CD4-positive, alpha-beta memory T cell (primary cell): Measurements from ENCODE around the gene U2AF1L4. TPM values are rescaled to one million over a fixed set of nuclear protein-coding genes. Genes with fewer than 3 reads are reported as not detected.
A peak's percentile ranks its signal among the peaks of the same experiment; 100 is the strongest.

Source experiments
- CTCF ChIA-PET: fragments of 350-600 bp; sonication (Branson Sonifier 250); formaldehyde crosslinking; loops from one replicate; lab custom pipeline; 2021; ENCODE audit warnings: inconsistent platforms; ENCODE audit not compliant: partially characterized antibody; lab: Charles Lee
- POLR2A ChIA-PET: fragments of 350-600 bp; sonication (Branson Sonifier 250); formaldehyde crosslinking; loops from one replicate; lab custom pipeline; 2021; ENCODE audit not compliant: partially characterized antibody; lab: Charles Lee
- DNase-seq, 5 donors: peaks; one replicate each; pipeline versions ENCODE4 v3.0.0 to v3.0.0-alpha.2; 2020 to 2022; ENCODE audit warnings: mixed read lengths in 1 of 5
- H3K27ac ChIP-seq: one replicate; pipeline ENCODE4 v1.7.0; 2013; ENCODE audit warnings: low read depth, low read length
- H3K27me3 ChIP-seq: 2 replicates; pipeline ENCODE4 v1.7.0; 2013; ENCODE audit warnings: mild to moderate bottlenecking, low read length, moderate library complexity; ENCODE audit not compliant: insufficient read depth
- H3K36me3 ChIP-seq: 2 replicates; pipeline ENCODE4 v1.7.0; 2013; ENCODE audit warnings: mild to moderate bottlenecking, low read length, moderate library complexity; ENCODE audit not compliant: insufficient read depth
- H3K4me1 ChIP-seq: 2 replicates; pipeline ENCODE4 v1.7.0; 2013; ENCODE audit warnings: mild to moderate bottlenecking, low read length, moderate library complexity; ENCODE audit not compliant: insufficient read depth
- H3K4me3 ChIP-seq, 2 donors: one replicate each; pipeline ENCODE4 v1.7.0; 2013; ENCODE audit warnings: low read length in 2 of 2, mild to moderate bottlenecking in 1 of 2
- H3K9me3 ChIP-seq, 2 donors: one replicate each; pipeline ENCODE4 v1.7.0; 2013; ENCODE audit warnings: low read length in 2 of 2, control low read depth in 1 of 2; ENCODE audit not compliant: control insufficient read depth in 1 of 2
- H3K27ac Mint-ChIP-seq, 7 donors: one replicate each; pipeline ENCODE4 v1.8.0; 2020 to 2021; ENCODE audit warnings: mixed read lengths in 7 of 7, mild to moderate bottlenecking in 6 of 7, inconsistent platforms in 3 of 7, moderate library complexity in 3 of 7
- H3K27me3 Mint-ChIP-seq, 2 donors: one replicate each; pipeline ENCODE4 v1.8.0; 2020 to 2021; ENCODE audit warnings: mixed read lengths in 2 of 2
- H3K36me3 Mint-ChIP-seq, 2 donors: one replicate each; pipeline ENCODE4 v1.8.0; 2020 to 2021; ENCODE audit warnings: mixed read lengths in 2 of 2, inconsistent platforms in 1 of 2, mild to moderate bottlenecking in 1 of 2
- H3K4me1 Mint-ChIP-seq, 4 donors: one replicate each; pipeline ENCODE4 v1.8.0; 2020 to 2021; ENCODE audit warnings: mixed read lengths in 4 of 4, mild to moderate bottlenecking in 1 of 4
- H3K4me3 Mint-ChIP-seq, 8 donors: one replicate each; pipeline ENCODE4 v1.8.0; 2020 to 2021; ENCODE audit warnings: mixed read lengths in 8 of 8, mild to moderate bottlenecking in 7 of 8, moderate library complexity in 6 of 8, inconsistent platforms in 3 of 8
- H3K9me3 Mint-ChIP-seq, 8 donors: one replicate each; pipeline ENCODE4 v1.8.0; 2020 to 2021; ENCODE audit warnings: mixed read lengths in 8 of 8, mild to moderate bottlenecking in 5 of 8, inconsistent platforms in 3 of 8, moderate library complexity in 1 of 8
- intact Hi-C: fragments of 100-400 bp; cut with micrococcal nuclease; formaldehyde crosslinking; loops from one replicate; pipeline ENCODE4 v1.15.1; 2023
- polyA plus RNA-seq, 2 donors: library from polyadenylated mRNA; unstranded; fragments of 300-500 nt; fragmentation: Illumina TruSeq; gene quantifications; one replicate each; pipeline ENCODE4 v1.2.3, GENCODE V29; 2021
- total RNA-seq, 2 experiments: library from RNA; stranded (reverse); gene quantifications; one replicate each; pipeline ENCODE4 v1.2.3, GENCODE V29; 2021

The U2AF1L4 gene
- total and polyA plus RNA-seq, 4 experiments from 2014 or later = 48.7 to 65.2 (median 55.7) TPM

- Histone ChIP-seq H3K4me1 (peaks cover 36% of the 10 kb centered on the region), H3K27ac (no peak overlapping the region), H3K4me3 (no peak overlapping the region), H3K9me3 (no peaks in the 10 kb centered on the region), H3K27me3 (no peaks in the 10 kb centered on the region), H3K36me3 (peaks cover 23% of the 10 kb centered on the region)
- peaks cover 0 to 3% (median 0%) of the 10 kb centered on the region in 8 donors for H3K9me3 Mint-ChIP-seq
- ChIA-PET POLR2A (interaction anchor here (2.4 to 3.6 kb wide), 4 partner anchors 7 to 16 kb away, joined by 14 to 23 read pairs (median 16); partner anchors contain the start of genes IGFLR1, LIN37, PSENEN and U2AF1L4), CTCF (no interaction called here)
- H3K4me3 Mint-ChIP-seq = peak overlapping the region in 7 of 8 donors; percentile 13 to 61 (median 34)
- H3K36me3 Mint-ChIP-seq = peaks cover 6 to 22% of the 10 kb centered on the region in 2 donors
- DNase-seq = peak; percentile 57 to 69 (median 68)
- H3K27me3 Mint-ChIP-seq = peaks cover 0 to 2% of the 10 kb centered on the region in 2 donors
- intact Hi-C loops = no loop called here
- H3K4me1 Mint-ChIP-seq = peaks cover 17 to 40% (median 27%) of the 10 kb centered on the region in 4 donors
- H3K27ac Mint-ChIP-seq = peak overlapping the region in 4 of 7 donors; percentile 41 to 59 (median 50)
Measured at GRCh38 chr19:35755550-35756376, 10.5 kb upstream of the U2AF1L4 start.

DNA sequence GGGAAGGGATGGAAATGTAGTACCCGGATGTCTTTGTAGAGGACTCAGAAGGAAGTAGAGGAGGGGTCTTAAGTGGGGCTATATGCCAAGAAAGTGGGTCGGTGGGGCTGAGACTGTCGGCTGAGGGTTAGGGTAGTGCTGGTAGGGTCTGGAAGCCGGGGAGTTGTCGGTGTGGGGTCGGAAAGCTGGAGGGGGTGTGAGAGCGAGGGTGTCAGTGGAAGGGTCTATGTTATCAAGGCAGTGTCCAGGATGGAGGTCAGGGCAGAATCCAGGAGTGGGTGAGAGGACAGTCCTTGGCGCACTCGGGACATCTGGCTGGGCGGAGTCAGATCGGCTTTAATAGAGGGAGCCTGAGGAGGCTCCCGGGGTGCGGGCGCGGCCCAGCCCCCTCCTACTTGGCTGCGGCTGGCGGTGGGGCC is 9.9 kb upstream of the U2AF1L4 start:
- Mint-ChIP-seq H3K36me3 (peaks cover 6 to 22% of the 10 kb centered on the region in 2 donors), H3K9me3 (peaks cover 0 to 3% (median 0%) of the 10 kb centered on the region in 8 donors), H3K4me3 (peak overlapping the region in 7 of 8 donors; percentile 13 to 65 (median 40)), H3K4me1 (peaks cover 17 to 40% (median 27%) of the 10 kb centered on the region in 4 donors), H3K27me3 (peaks cover 0 to 2% of the 10 kb centered on the region in 2 donors), H3K27ac (peak overlapping the region in 3 of 7 donors; percentile 27 to 41 (median 32))
- peaks cover 23% of the 10 kb centered on the region for H3K36me3 ChIP-seq
- intact Hi-C loops = no loop called here
- H3K4me1 ChIP-seq = peaks cover 36% of the 10 kb centered on the region
- H3K27me3 ChIP-seq = no peaks in the 10 kb centered on the region
- H3K27ac ChIP-seq = no peak overlapping the region
- DNase-seq = no peak
- ChIA-PET CTCF (no interaction called here), POLR2A (interaction anchor here (2.9 to 3.6 kb wide), 3 partner anchors 10 to 15 kb away, joined by 16 to 23 read pairs (median 16); partner anchors contain the start of genes IGFLR1, PSENEN and U2AF1L4)
- H3K4me3 ChIP-seq = no peak overlapping the region
- no peaks in the 10 kb centered on the region for H3K9me3 ChIP-seq

DNA sequence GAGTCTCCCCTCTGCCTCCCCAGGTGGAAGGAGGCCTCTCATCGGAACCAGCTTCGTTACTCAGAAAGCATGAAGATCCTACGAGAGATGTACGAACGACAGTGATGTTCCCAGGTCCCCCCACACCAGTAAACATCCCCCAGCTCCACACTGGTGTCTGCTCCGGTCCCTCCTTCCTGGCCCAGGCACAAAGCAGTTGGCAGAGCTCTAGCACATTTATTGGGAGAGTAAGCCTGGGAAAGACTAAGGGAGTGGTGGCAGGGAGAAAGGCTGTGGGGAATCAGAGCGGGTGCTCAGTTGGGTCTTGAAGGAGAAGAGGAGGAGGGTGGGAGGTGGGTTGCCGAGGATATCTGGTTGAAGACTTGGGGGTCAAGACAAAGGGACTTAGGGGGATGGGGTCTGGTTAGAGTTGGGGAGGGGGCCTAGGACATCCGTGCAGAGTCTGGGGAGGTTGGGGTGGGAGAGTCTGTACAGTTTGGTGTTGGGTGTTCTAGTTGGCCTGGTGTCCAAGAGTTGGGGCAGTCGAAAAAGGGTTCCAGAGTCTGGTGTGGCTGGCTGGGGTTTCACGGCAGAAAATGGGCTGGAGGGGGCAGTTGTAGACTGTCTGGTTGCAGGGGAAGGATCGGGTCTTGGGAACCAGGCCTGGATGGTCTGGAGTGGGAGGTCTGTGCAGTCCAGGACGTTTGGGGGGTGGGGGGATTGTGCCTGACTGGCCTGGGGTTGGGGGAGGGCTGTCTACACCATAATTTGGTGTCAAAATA is 9.3 kb upstream of the U2AF1L4 start:
- CTCF ChIA-PET = no interaction called here
- POLR2A ChIA-PET = interaction anchor here (1.0 kb wide), 1 partner anchor 23 kb away, joined by 3 read pairs; no protein-coding TSS in a partner anchor
- Mint-ChIP-seq H3K27me3 (peaks cover 0 to 2% of the 10 kb centered on the region in 2 donors), H3K9me3 (peaks cover 0 to 3% (median 0%) of the 10 kb centered on the region in 8 donors), H3K4me1 (peaks cover 18 to 37% (median 25%) of the 10 kb centered on the region in 4 donors), H3K36me3 (peaks cover 6 to 22% of the 10 kb centered on the region in 2 donors), H3K27ac (peak overlapping the region in 2 of 7 donors; percentile 27 to 56), H3K4me3 (peak overlapping the region in 4 of 8 donors; percentile 13 to 49 (median 40))
- Histone ChIP-seq H3K4me3 (no peak overlapping the region), H3K4me1 (peaks cover 35% of the 10 kb centered on the region), H3K27me3 (no peaks in the 10 kb centered on the region), H3K9me3 (no peaks in the 10 kb centered on the region), H3K36me3 (peaks cover 23% of the 10 kb centered on the region), H3K27ac (no peak overlapping the region)
- DNase-seq = no peak
- intact Hi-C loops = no loop called here

DNA sequence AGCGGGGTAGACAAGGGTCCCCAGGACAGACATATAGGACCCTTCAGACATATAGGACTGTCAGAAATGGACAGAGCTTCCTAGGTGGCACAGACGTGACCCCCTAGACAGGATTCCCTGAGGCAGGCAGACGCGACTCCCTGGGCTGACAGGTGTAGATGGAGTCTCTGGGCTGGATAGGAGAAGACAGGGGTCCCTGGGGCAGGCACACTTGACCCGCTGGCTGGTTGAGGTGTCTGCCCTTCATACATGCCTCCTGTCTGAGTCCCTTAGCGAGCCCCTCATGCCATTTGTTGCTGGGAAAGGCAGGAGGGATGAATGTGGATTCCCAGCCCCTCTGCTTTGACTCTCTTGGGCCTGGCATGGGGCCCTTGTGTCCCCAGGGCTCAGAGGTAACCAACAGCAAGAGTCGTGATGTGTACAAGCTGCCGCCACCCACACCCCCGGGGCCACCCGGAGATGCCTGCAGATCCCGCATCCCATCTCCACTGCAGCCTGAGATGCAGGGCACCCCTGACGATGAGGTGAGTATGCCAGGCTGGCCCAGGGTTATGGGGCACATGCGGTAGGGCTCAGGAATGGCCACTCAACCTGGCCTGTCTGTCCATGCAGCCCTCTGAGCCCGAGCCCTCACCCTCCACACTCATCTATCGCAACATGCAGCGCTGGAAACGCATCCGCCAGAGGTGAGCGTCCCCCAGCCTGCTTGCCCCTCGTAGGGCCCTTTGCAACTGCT is 8.6 kb upstream of the U2AF1L4 start:
- Histone ChIP-seq H3K27ac (no peak overlapping the region), H3K9me3 (no peaks in the 10 kb centered on the region), H3K4me1 (peaks cover 34% of the 10 kb centered on the region), H3K27me3 (no peaks in the 10 kb centered on the region), H3K36me3 (peaks cover 23% of the 10 kb centered on the region), H3K4me3 (no peak overlapping the region)
- ChIA-PET POLR2A (interaction anchor here (1.0 kb wide), 2 partner anchors 13 to 22 kb away, joined by 3 read pairs; no protein-coding TSS in a partner anchor), CTCF (no interaction called here)
- Mint-ChIP-seq H3K36me3 (peaks cover 6 to 22% of the 10 kb centered on the region in 2 donors), H3K4me1 (peaks cover 14 to 35% (median 24%) of the 10 kb centered on the region in 4 donors), H3K27ac (peak overlapping the region in 1 of 7 donors; percentile 56), H3K4me3 (peak overlapping the region in 2 of 8 donors; percentile 10 to 15), H3K9me3 (peaks cover 0 to 3% (median 0%) of the 10 kb centered on the region in 8 donors), H3K27me3 (peaks cover 0 to 2% of the 10 kb centered on the region in 2 donors)
- intact Hi-C loops = no loop called here
- DNase-seq = no peak

DNA sequence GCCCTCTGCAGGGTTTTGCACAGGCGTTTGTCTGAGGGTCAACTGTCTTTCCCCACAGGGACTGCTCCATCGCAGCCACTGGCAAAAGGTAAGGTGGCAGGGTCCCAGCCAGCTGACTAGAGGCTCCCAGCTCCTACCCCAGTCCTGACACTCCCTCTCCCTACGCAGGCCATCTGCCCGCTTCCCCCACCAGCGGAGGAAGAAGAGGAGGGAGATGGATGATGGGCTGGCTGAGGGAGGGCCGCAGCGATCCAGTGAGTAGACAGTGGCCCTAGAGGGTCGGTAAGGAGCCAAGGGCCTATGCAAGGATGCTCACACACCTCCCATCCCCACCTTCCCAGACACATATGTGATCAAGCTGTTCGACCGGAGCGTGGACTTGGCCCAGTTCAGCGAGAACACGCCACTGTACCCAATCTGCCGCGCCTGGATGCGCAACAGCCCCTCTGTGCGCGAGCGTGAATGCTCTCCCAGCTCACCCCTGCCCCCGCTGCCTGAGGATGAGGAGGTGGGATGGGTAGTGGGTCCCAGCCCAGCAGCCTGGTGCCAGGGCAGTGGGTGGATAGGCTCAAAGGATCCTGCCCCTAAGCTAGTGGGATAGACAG is 7.6 kb upstream of the U2AF1L4 start:
- intact Hi-C loops = no loop called here
- H3K4me1 ChIP-seq = peaks cover 32% of the 10 kb centered on the region
- H3K9me3 Mint-ChIP-seq = peaks cover 0 to under 1% (median 0%) of the 10 kb centered on the region in 8 donors
- peaks cover 20 to 38% (median 27%) of the 10 kb centered on the region in 4 donors for H3K4me1 Mint-ChIP-seq
- peak overlapping the region in 1 of 8 donors; percentile 20 for H3K4me3 Mint-ChIP-seq
- no peak overlapping the region for H3K27ac ChIP-seq
- no peak for DNase-seq
- no peak overlapping the region for H3K27ac Mint-ChIP-seq
- ChIA-PET POLR2A (interaction anchor here (1.0 to 1.6 kb wide), 4 partner anchors 8 to 12 kb away, joined by 3 to 6 read pairs (median 4); partner anchors contain the start of gene IGFLR1), CTCF (no interaction called here)
- H3K36me3 ChIP-seq = peaks cover 23% of the 10 kb centered on the region
- H3K4me3 ChIP-seq = no peak overlapping the region
- peaks cover 6 to 26% of the 10 kb centered on the region in 2 donors for H3K36me3 Mint-ChIP-seq
- H3K27me3 Mint-ChIP-seq = peaks cover 0 to 1% of the 10 kb centered on the region in 2 donors
- no peaks in the 10 kb centered on the region for H3K9me3 ChIP-seq
- no peaks in the 10 kb centered on the region for H3K27me3 ChIP-seq
